H1 (cell line): ENCODE results near the gene SMIM1. TPM values are rescaled to one million over a fixed set of nuclear protein-coding genes. Genes with fewer than 3 reads are reported as not detected.

Source experiments
- CTCF ChIA-PET: fragments of 300-600 bp; sonication (Branson Sonifier 250); formaldehyde crosslinking; loops from one replicate; lab custom pipeline; 2021; ENCODE audit not compliant: partially characterized antibody; lab: Charles Lee
- POLR2A ChIA-PET: fragments of 300-600 bp; sonication (Branson Sonifier 250); formaldehyde crosslinking; loops from one replicate; lab custom pipeline; 2021; ENCODE audit warnings: inconsistent platforms; ENCODE audit not compliant: partially characterized antibody; lab: Charles Lee
- DNase-seq, 2 experiments: peaks; one replicate each; pipeline versions ENCODE4 v3.0.0 to v3.0.0-alpha.2; 2010 to 2022; ENCODE audit warnings: low spot score in 2 of 2, low read depth in 1 of 2, mixed read lengths in 1 of 2
- FAIRE-seq: peaks from 2 replicates; lab custom pipeline; 2011; peaks lifted over from hg19 to GRCh38; lab: Jason Lieb, UNC
- H2AFZ ChIP-seq: 2 replicates; pipeline ENCODE4 v1.8.1; 2012; ENCODE audit warnings: low read length, inconsistent platforms
- H2AK5ac ChIP-seq: 2 replicates; pipeline ENCODE4 v1.6.1; 2013; ENCODE audit warnings: low read depth, low read length
- H2BK120ac ChIP-seq: replicated peaks from 2 replicates; pipeline ENCODE3; 2013; ENCODE audit warnings: low read depth, low read length, inconsistent platforms
- H2BK12ac ChIP-seq: 2 replicates; pipeline ENCODE4 v1.6.1; 2013; ENCODE audit warnings: low read depth, low read length
- H2BK15ac ChIP-seq: 2 replicates; pipeline ENCODE4 v1.6.1; 2013; ENCODE audit warnings: low read length
- H2BK20ac ChIP-seq: 2 replicates; pipeline ENCODE4 v1.6.1; 2013; ENCODE audit warnings: low read length
- H2BK5ac ChIP-seq: 2 replicates; pipeline ENCODE4 v1.6.1; 2013; ENCODE audit warnings: low read depth, low read length
- H3K14ac ChIP-seq: 2 replicates; pipeline ENCODE4 v1.6.1; 2013; ENCODE audit warnings: inconsistent platforms; ENCODE audit not compliant: insufficient read length
- H3K18ac ChIP-seq: 2 replicates; pipeline ENCODE4 v1.6.1; 2013; ENCODE audit warnings: low read length; ENCODE audit errors: extremely low read depth
- H3K23ac ChIP-seq: 2 replicates; pipeline ENCODE4 v1.6.1; 2013; ENCODE audit warnings: inconsistent platforms; ENCODE audit not compliant: insufficient read length
- H3K23me2 ChIP-seq: 2 replicates; pipeline ENCODE4 v1.6.1; 2013; ENCODE audit warnings: low read depth, low read length
- H3K27ac ChIP-seq: 2 replicates; pipeline ENCODE4 v1.6.1; 2011; ENCODE audit warnings: low read depth, low read length, inconsistent platforms
- H3K27me3 ChIP-seq, 4 experiments: replicated peaks in 1 of 4; 1 replicate in 1 of 4; 2 replicates in 3 of 4; pipeline versions ENCODE4 v1.6.1 to v1.8.1; 2011 to 2013; ENCODE audit warnings: low read length in 3 of 4, mild to moderate bottlenecking in 3 of 4, inconsistent platforms in 2 of 4, mixed read lengths in 2 of 4, moderate library complexity in 1 of 4; ENCODE audit not compliant: control insufficient read depth in 3 of 4, insufficient read depth in 3 of 4; ENCODE audit errors: extremely low read depth in 1 of 4
- H3K36me3 ChIP-seq, 4 experiments: 2 replicates each; pipeline versions ENCODE4 v1.6.1 to v1.8.1; 2011 to 2013; ENCODE audit warnings: mild to moderate bottlenecking in 4 of 4, low read length in 3 of 4, moderate library complexity in 2 of 4, control low read depth in 1 of 4, inconsistent platforms in 1 of 4; ENCODE audit not compliant: insufficient read depth in 4 of 4, control insufficient read depth in 2 of 4
- H3K4ac ChIP-seq: replicated peaks from 2 replicates; pipeline ENCODE3; 2013; ENCODE audit warnings: low read length, low read depth, mixed read lengths, inconsistent platforms; ENCODE audit not compliant: insufficient read length
- H3K4me1 ChIP-seq, 4 experiments: replicated peaks in 1 of 4; 1 replicate in 1 of 4; 2 replicates in 3 of 4; pipeline versions ENCODE4 v1.6.1 to v1.8.1; 2011 to 2013; ENCODE audit warnings: low read length in 3 of 4, inconsistent platforms in 2 of 4, mixed read lengths in 1 of 4; ENCODE audit not compliant: insufficient read depth in 4 of 4, control insufficient read depth in 3 of 4
- H3K4me2 ChIP-seq, 2 experiments: 2 replicates each; pipeline versions ENCODE4 v1.6.1 to v1.8.1; 2011 to 2013; ENCODE audit warnings: low read depth in 2 of 2, low read length in 2 of 2, control low read depth in 1 of 2, inconsistent platforms in 1 of 2, mild to moderate bottlenecking in 1 of 2; ENCODE audit not compliant: insufficient read depth in 1 of 2
- H3K4me3 ChIP-seq, 4 experiments: fragments of 200-600, 300-600 bp in 1 of 4; sonication (generic), shearing (Covaris generic), sonication (Bioruptor Twin) in 1 of 4; 2 replicates each; pipeline versions ENCODE4 v1.5.1 to v1.8.1; 2011 to 2016; ENCODE audit warnings: low read length in 4 of 4, low read depth in 3 of 4, control low read depth in 2 of 4, inconsistent platforms in 2 of 4, mild to moderate bottlenecking in 2 of 4, mixed read lengths in 1 of 4, moderate library complexity in 1 of 4; ENCODE audit not compliant: insufficient read depth in 2 of 4; ENCODE audit errors: extremely low read depth in 1 of 4
- H3K56ac ChIP-seq: replicated peaks from 2 replicates; pipeline ENCODE3; 2013; ENCODE audit warnings: low read depth, mild to moderate bottlenecking, mixed read lengths, low read length, inconsistent platforms; ENCODE audit not compliant: insufficient read length
- H3K79me1 ChIP-seq: 2 replicates; pipeline ENCODE4 v1.6.1; 2013; ENCODE audit warnings: low read depth, low read length, control low read depth
- H3K79me2 ChIP-seq, 2 experiments: 2 replicates each; pipeline versions ENCODE4 v1.6.1 to v1.8.1; 2012 to 2013; ENCODE audit warnings: low read length in 2 of 2, mild to moderate bottlenecking in 2 of 2, inconsistent platforms in 1 of 2; ENCODE audit not compliant: insufficient read depth in 2 of 2, control insufficient read depth in 1 of 2
- H3K9ac ChIP-seq, 4 experiments: replicated peaks in 1 of 4; 1 replicate in 1 of 4; 2 replicates in 3 of 4; pipeline versions ENCODE4 v1.6.1 to v1.8.1; 2011 to 2013; ENCODE audit warnings: low read depth in 3 of 4, low read length in 3 of 4, control low read depth in 2 of 4, mild to moderate bottlenecking in 2 of 4, moderate library complexity in 2 of 4, inconsistent platforms in 1 of 4; ENCODE audit errors: extremely low read depth in 1 of 4
- H3K9me3 ChIP-seq, 2 experiments: 2 replicates each; pipeline versions ENCODE4 v1.6.1 to v1.8.1; 2012 to 2013; ENCODE audit warnings: mild to moderate bottlenecking in 2 of 2, moderate library complexity in 2 of 2, control low read depth in 1 of 2, inconsistent platforms in 1 of 2, low read depth in 1 of 2, low read length in 1 of 2, mixed read lengths in 1 of 2; ENCODE audit not compliant: insufficient read depth in 2 of 2
- H4K20me1 ChIP-seq, 2 experiments: replicated peaks in 1 of 2; 2 replicates each; pipeline versions ENCODE3 to v1.8.1; 2011 to 2013; ENCODE audit warnings: inconsistent platforms in 2 of 2, low read length in 2 of 2, mild to moderate bottlenecking in 1 of 2; ENCODE audit not compliant: insufficient read depth in 2 of 2, control insufficient read depth in 1 of 2
- H4K5ac ChIP-seq: 2 replicates; pipeline ENCODE4 v1.6.1; 2013; ENCODE audit warnings: low read length, low read depth, mixed read lengths, inconsistent platforms; ENCODE audit not compliant: insufficient read length
- H4K8ac ChIP-seq: 2 replicates; pipeline ENCODE4 v1.8.0; 2013; ENCODE audit warnings: mild to moderate bottlenecking, moderate library complexity, low read length, inconsistent platforms; ENCODE audit not compliant: insufficient read depth; ENCODE audit errors: extremely low read depth
- H4K91ac ChIP-seq: replicated peaks from 2 replicates; pipeline ENCODE3; 2013; ENCODE audit warnings: low read length, mixed read lengths, inconsistent platforms; ENCODE audit not compliant: insufficient read length
- WGBS, 2 experiments: shearing (Covaris generic) in 1 of 2; methylation state at CpG; one replicate each; pipeline versions ENCODE4 v1.1.6 to v1.1.7; 2013 to 2015; ENCODE audit warnings: low lambda C conversion rate in 2 of 2, mixed read lengths in 2 of 2, inconsistent platforms in 1 of 2, low coverage in 1 of 2, missing lambda C conversion rate in 1 of 2; ENCODE audit not compliant: insufficient replicate concordance in 2 of 2, insufficient coverage in 1 of 2, insufficient read length in 1 of 2; ENCODE audit errors: extremely low coverage in 1 of 2, missing lambda C conversion rate in 1 of 2; 5-methylcytosine and 5-hydroxymethylcytosine counted together
- polyA plus RNA-seq, 7 experiments: library from polyadenylated mRNA; depleted of rRNA in 3 of 7; stranded (reverse) in 5 of 7; unstranded in 2 of 7; fragments of >200 nt in 5 of 7; fragments of 200-250 nt in 2 of 7; gene quantifications; 1 replicate in 5 of 7; 2 replicates in 1 of 7; 4 replicates in 1 of 7; pipeline versions ENCODE4 v1.2.1 to v1.2.3, GENCODE V29; 2011 to 2013; ENCODE audit warnings: missing spikeins in 2 of 7, mixed read lengths in 2 of 7
- total RNA-seq: library from RNA; stranded (reverse); fragmentation: NEBNext Ultra II Directional; extraction: Animal tissue kit (Norgen Biotek cat#: 25700); gene quantifications from 2 replicates; pipeline ENCODE4 v1.2.1, GENCODE V29; 2021

SMIM1 gene
- total and polyA plus RNA-seq, 2 of the 8 experiments (the other 6 are each of a cell fraction or from before 2014, with no cell fraction given), result 7.7 to 9.7 TPM

DNA sequence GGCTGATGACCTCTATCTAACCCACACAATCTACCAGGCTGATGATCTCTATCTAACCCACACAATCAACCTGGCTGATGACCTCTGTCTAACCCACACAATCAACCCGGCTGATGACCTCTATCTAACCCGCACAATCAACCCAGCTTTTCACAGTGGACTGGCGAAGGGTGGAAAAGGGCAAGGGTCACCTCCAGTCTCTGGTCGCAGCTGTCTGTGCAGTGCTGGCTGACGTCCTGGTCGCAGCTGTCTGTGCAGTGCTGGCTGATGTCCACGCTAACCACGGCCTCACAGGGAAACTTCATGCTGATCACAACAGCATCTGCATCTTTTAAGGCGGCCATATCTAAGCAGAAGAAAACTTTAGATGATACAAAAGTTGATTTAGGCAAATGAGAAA lies 32.5 kb upstream of the SMIM1 start:
- H2BK15ac ChIP-seq, result no peak overlapping the region
- H3K4me3 ChIP-seq, result no peak overlapping the region
- H3K23me2 ChIP-seq, result no peaks in the 10 kb centered on the region
- no peak overlapping the region for H2BK20ac ChIP-seq
- no peaks in the 10 kb centered on the region for H3K9me3 ChIP-seq
- H3K18ac ChIP-seq, result no peak overlapping the region
- no peak overlapping the region for H4K91ac ChIP-seq
- H2AFZ ChIP-seq, result no peak overlapping the region
- H2AK5ac ChIP-seq, result no peak overlapping the region
- no peak overlapping the region for H3K56ac ChIP-seq
- no peak overlapping the region for H3K27ac ChIP-seq
- no peak overlapping the region for H2BK12ac ChIP-seq
- no peak overlapping the region for H3K4ac ChIP-seq
- no peak overlapping the region for H3K14ac ChIP-seq
- H3K23ac ChIP-seq, result no peak overlapping the region
- H3K27me3 ChIP-seq, result no peaks in the 10 kb centered on the region
- peaks cover 15 to 59% (median 51%) of the 10 kb centered on the region in 4 experiments for H3K36me3 ChIP-seq
- H3K4me1 ChIP-seq, result peaks cover 0 to 3% (median under 1%) of the 10 kb centered on the region in 4 experiments; a peak in 4 of 7 replicates
- DNase-seq, result no peak
- peaks cover 1 to 35% of the 10 kb centered on the region in 2 experiments for H4K20me1 ChIP-seq
- no peak overlapping the region; a peak in 1 of 7 replicates for H3K9ac ChIP-seq
- no peak overlapping the region for H3K4me2 ChIP-seq
- H2BK120ac ChIP-seq, result no peak overlapping the region
- peaks cover 0 to 20% of the 10 kb centered on the region in 2 experiments; a peak in 3 of 4 replicates for H3K79me2 ChIP-seq
- no peak overlapping the region for H4K5ac ChIP-seq
- WGBS, 2 experiments, result 93% methylated on average over 9 of the region's 9 CpGs; no CpG with 5 or more reads in 1 of the 2 experiments
- H3K79me1 ChIP-seq, result peaks cover 11% of the 10 kb centered on the region
- ChIA-PET CTCF (interaction anchor here (0.6 to 1.1 kb wide), 3 partner anchors 36 to 1687 kb away, joined by 3 to 5 read pairs (median 3); no protein-coding TSS in a partner anchor), POLR2A (interaction anchor here (1.0 to 1.2 kb wide), 3 partner anchors 13 to 60 kb away, joined by 3 read pairs; no protein-coding TSS in a partner anchor)
- no peak overlapping the region for H4K8ac ChIP-seq
- H2BK5ac ChIP-seq, result no peak overlapping the region
- FAIRE-seq, result no peak
